Pons (tissue), 1 donor: ENCODE results near the gene FRMD4B.

Experiments
- DNase-seq: peaks from one replicate; pipeline ENCODE4 v3.0.0-alpha.2; 2016; ENCODE audit warnings: low spot score

The FRMD4B gene

DNA sequence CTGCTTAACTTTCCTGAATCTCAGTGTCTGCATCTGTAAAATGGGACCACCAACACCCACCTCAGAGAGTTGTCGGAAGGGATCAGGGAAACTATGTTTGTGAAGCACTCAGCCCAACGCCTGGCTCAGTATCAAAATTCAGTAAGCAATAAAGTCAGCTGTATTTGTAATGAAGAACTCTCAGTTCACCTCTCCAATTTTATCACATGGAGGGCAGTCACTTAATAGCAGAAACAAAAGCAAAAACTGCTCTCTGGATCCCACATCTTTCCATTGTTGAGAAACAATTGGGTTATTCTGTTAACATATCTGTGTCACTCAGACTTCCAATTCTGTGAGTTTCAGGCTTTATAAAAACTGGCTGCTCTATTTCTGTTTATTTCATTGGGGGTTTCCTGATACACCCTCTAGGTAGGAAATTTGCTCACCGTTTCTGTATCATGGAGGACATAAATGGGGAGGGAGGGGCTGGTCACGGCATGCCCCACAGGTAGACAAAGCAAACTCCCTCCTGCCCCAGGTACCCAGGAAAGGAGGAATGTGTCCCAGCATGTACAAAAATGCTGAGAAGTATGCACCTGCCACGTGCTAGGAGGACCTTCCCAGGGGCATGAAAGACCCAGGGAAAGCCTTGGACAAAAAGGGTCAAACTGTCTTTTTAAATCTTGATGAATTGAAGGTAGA lies 182.1 kb downstream of the FRMD4B start:
- DNase-seq, result peak; percentile 88

GRCh38 chr3:69201658-69202057 lies 184.2 kb downstream of the FRMD4B start:
- DNase-seq, result no peak

- no peak for DNase-seq
Observed at GRCh38 chr3:69200384-69201068, 185.4 kb downstream of the FRMD4B start.

DNA sequence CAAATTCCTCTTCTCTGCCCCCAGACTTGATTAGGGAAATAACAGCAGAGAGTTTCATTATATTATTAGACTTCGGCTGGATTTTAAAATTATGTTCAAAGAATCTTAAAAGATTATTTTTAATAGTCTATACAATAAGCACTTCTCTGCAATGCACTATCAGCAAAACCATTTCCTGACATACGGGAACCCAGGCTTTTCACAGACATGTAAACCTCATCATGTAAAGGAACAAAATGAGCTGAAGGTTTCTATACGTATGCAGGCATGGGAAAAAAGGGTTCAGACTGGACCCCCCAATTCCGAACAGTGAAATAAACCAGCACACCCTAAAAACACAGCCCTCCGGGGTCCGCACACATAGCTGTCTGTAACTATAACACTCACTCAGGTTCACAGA lies 185.9 kb downstream of the FRMD4B start:
- no peak for DNase-seq

DNA sequence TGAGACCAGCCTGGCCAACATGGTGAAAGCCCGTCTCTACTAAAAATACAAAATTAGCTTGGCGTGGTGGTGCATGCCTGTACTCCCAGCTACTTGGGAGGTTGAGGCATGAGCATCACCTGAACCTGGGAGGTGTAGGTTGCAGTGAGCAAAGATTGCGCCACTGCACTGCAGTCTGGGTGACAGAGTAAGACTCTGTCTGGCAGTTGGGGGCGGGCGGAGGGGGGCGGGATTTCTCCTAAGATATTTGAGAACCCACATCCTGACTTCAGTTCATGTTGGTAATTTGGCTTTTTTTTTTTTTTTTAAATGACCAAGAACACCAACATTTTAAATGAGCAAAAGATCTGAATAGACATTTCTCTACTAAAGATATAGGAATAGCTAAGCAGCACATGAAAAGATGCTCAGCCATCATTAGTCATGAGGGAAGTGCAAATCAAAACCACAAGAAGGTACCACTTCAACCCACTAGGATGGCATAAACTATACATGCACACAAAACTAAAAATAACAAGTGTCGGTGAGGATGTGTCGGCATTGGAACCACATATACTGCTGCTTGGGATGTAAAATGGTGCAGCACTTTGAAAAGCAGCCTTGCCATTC lies 187.9 kb downstream of the FRMD4B start:
- DNase-seq, result no peak

GRCh38 chr3:69197455-69197854 lies 188.4 kb downstream of the FRMD4B start:
- DNase-seq, result no peak

DNA sequence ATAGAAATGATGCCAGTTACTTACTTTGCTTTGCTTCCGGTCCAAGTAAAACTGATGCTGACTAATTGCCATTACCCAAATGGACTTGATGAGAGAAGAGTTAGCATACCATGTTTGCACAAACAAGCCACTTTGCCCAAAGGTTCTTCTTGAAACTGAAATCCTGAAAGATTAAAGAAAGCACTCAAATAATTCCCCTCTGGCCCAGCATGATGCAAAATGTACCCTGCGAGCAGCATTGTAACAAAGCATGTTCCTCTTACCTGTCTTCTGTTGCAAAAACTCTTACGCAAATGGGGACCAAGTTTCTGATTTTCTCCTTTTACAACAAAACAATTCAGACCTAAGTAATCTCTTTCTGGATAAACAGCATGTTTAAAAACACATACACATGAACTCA lies 189.0 kb downstream of the FRMD4B start:
- no peak for DNase-seq

- DNase-seq, result no peak
Observed at GRCh38 chr3:69194431-69195165, 191.3 kb downstream of the FRMD4B start.

DNA sequence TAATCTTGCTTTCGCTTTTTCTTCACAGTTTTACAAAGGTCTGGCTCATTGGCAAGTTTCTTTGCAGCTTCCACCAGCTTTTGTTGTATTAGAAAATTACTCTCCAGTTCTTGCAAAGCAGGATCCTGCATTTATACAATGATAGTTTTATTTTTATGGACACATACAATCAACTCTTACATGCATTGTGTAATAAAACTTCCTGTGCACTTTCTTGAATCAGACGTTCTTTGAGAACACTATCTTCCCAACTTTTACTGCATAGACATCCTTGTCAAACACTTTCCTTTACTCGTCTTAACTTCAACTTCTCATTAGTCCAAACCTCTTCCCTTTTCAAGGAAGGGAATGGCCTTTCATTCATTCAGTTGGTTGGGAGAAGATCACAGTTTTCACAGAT lies 192.1 kb downstream of the FRMD4B start:
- DNase-seq, result no peak

- DNase-seq, result no peak
Observed at GRCh38 chr3:69191516-69191915, 194.4 kb downstream of the FRMD4B start.

DNA sequence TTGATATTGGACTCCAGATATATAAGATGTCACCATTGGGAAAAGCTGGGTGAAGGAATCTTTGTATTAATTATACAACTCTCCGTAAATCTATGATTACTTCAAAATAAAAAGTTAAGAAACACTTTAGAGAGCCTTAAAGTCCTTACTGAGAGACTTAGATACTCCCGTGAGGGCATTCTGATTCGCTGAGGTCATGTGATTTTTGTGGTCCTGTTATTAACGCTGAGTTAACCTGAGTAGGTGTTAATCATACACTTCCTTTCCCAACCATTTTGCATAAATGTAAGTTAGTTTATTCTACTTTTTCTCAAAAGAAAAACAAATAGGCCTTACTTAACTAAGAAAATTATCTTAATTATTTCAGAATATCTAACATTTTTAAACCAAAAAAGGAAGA lies 196.4 kb downstream of the FRMD4B start:
- DNase-seq, result no peak

- DNase-seq, result no peak
Observed at GRCh38 chr3:69186575-69187093, 199.3 kb downstream of the FRMD4B start.

DNA sequence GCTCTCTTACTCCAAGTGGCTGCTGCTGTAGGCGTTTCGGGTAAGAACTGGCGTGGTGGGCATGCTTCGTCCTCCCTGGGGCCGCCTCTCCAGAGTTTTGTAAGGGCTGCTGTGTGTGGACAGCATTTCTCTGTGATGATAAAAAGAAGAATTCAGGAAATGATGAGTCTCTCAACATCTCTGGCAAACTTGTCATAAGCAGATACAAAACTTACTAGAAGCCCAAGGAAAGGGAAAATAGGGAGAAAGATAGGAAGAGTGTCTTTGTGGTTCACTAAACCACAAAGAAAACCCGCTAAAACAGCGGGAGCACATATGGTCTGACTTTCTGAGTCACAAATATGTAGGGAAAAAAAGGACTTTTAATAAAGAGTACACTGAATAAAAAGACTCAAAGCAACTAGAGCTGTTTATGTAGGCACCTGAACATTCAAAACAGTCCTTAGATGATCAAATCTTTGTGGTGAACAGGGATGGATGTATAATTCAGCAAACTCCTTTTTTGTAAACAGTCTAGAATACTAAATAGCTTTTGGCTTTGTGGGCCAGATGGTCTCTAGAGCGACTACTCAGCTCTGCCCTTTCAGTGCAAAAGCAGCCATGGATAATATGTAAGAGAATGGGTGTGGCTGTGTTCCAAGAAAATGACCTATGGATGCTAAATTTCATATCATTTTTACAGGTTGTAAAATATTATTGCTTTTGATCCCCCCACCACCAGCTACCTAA lies 203.1 kb downstream of the FRMD4B start:
- DNase-seq, result no peak

DNA sequence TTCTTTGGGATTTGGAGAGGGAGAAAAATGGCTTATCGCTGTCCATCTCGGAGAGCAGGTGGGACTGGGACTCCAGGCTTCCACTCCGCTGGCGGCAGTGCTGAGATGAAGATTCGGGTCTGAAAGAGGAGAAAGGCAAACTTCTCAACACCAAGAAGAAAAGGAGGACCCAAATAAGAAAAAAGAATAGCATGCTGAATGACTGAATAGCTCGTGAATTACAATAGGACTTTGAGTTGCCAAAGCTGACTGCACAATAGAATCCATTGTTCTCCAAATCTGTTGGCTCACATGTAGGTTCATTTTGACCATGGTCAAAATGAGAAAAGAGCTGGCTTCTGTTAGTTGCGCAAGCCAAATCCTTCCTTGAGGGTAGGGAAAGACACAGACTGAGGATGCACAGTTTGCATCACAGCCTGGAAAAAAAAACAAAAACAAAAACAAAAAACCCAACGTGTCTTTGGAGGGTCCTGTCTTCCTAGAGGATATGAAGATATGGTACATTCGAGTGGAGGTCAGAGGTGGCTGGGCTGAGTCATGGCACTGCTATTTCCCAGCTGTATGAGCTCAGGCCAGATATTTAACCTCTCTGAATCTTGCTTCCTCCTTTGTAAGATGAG lies 204.2 kb downstream of the FRMD4B start:
- peak; percentile 96 for DNase-seq

- DNase-seq, result peak; percentile 49
Observed at GRCh38 chr3:69180869-69181591, 204.9 kb downstream of the FRMD4B start.

- no peak for DNase-seq
Observed at GRCh38 chr3:69179740-69180372, 206.0 kb downstream of the FRMD4B start.

DNA sequence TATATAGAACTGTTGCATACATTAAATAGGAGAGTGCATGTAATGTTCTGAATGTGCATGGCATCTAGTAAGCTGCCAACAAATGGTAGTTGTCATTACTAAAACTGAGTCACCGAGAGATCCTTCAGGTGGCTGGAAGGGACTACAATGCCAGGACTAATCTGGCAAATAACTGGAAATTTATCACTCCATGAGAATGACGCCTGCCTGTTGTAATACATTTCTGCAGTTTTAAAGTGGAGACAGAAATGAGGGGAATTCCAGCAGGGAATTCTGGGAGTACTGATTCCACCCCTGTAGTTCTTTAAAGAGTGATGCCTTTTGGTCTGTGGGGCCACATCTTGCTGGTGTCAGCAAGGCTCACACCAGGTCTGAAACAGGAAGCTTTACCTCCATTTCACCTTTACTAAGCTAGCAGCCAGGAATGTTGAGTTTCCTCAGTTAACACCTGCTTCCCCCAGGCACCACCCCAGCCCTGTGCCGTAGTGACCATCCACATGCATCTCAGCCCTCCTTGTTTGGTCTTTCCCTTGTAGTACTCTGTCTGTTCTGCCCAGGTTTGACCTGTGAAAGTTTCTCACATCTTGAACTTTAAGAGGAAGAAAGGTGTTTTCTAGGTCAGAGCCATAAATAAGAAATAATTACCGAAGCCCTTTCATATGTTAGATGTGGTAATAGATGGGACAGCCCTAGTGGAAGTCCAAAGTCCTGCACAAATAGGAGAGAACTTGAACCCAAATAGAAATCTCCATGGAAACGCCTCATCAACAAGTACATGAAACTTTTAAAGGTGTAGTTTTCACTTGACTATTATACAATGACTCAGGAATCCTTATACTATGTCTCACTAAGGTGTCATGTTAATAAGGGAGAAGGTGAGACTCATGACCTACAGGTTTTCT lies 206.8 kb downstream of the FRMD4B start:
- DNase-seq, result no peak

- DNase-seq, result no peak
Observed at GRCh38 chr3:69178082-69178481, 207.8 kb downstream of the FRMD4B start.
